ENCODE measurements around the gene QSOX2.

The QSOX2 gene

DNA sequence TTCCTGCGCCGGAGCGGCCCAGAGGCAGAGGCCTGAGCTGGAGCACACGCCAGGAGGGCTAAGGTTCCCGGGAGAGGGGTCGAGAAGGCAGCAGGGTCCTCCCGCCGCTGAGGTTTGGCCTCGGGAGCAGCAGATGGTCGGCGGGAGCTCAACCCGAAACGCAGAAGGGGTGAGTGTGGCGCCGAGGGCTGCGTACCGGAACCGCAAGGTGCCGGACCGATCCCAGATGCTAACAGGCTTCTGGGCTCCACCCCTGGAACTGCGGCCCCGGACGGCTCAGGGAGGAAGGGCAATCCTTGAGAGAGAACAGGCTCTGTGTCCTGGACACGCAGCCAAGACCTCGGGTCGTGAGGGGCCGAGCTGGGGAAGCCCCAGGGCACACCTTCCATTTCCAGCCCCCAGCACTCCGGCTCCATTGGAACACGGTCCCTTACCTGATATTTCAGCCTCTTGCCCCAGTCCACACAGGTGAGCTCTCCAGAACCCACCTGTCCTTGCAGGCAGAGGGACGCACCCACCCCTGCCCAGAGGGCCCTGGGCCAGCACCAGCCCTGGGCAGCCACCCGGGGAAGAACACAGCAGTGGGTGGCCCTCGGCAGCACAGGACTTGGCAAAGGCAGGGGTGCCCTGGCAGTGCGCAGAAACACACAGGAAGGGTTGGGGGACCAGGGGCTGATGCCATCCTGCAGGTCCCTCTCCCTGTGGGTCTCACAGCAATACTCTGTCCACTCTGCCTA is 42.0 kb downstream of the QSOX2 start:
- no peak for DNase-seq (ENCODE audit: low spot score)

- DNase-seq (ENCODE audit: low spot score), result no peak
Measured at GRCh38 chr9:136202454-136203407, 42.9 kb downstream of the QSOX2 start.

- DNase-seq (ENCODE audit: low spot score), result no peak
Measured at GRCh38 chr9:136201609-136202453, 43.8 kb downstream of the QSOX2 start.

DNA sequence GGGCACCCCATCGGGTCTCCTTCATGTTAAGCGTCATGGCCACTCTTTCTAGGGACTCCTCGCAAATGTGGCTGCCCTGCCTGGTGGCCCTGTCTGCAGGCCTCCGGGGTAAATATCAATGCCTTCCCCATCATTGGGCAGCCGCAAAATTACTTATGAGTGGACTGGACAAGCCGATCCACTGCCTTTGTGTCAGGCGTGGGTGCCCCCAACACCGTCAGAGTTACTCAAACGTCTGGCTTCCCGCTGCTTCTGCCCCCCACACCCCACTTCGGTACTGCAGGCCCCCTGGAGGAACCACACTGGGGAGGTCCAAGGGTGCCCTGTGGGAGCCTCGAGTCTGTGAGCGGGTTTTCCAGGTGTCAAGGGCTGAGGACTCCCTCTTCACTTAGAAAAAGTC is 44.4 kb downstream of the QSOX2 start:
- no peak for DNase-seq (ENCODE audit: low spot score)

GRCh38 chr9:136200424-136200823 is 45.2 kb downstream of the QSOX2 start:
- DNase-seq (ENCODE audit: low spot score), result no peak

DNA sequence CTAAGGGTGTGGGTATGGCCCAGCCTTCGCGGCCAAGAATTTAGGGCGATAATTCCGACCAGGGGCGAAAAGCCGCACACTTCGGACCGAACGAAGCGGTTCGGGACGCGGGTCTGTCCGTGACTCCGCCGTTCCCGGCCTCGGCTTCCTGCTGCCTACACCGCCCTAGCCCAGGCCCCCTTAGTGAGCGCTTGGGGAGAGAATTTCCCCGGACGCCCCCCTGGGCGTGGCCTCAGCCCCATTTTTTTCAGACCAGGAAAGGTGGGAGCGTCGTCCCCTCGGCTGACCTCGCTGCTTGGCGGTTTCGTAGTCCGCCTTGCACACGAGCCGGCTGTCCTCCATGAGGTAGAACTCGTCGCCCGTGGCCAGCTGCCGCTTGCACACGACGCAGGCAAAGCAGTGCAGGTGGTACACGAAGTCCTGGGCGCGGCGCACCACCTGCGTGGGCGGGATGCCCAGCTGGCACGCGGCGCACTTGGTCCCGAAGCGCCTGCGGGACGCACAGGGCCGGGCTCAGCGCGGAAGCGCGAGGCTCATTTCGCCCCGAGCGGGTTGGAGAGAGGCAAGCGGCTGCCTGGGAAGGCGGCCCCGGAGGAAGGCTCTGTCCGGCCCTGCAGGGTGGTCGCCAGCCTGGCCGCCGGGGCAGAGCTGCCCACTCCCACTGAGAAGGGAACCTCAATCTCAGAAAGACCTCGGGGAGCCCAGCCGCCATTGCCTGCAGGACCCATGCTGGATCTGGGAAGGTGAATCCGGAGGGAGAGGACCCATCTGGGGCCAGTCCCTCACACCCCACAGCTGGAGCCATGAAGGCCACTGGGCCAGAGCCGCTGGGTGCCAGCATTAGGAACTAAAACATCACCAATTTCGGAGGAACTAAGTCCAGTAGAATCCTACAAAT is 46.0 kb downstream of the QSOX2 start:
- no peak for DNase-seq (ENCODE audit: low spot score)

DNA sequence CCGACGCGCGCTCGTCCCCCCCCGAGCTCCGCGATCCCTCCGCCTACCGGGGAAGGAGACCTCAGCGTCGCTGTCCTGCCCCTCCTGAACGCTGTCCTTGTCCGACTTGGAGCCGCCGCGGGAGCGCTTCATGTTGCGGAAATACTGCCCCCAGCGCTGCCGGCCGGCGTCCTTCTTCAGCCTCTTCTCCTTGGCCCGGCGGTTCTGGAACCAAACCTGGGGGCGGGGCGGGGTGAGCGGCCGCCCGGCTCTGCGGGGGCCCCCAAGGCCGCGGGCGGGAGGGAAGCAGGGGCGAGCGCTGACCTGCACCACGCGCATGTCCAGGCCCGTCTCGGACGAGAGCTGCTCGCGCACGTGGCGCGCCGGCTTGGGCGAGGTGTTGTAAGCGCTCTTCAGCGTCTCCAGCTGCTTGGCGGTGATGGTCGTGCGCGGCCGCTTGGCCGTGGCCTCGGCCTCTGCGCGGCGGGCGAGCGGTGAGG is 47.0 kb downstream of the QSOX2 start:
- DNase-seq (ENCODE audit: low spot score), result no peak

- no peak for DNase-seq (ENCODE audit: low spot score)
Measured at GRCh38 chr9:136197930-136198604, 47.5 kb downstream of the QSOX2 start.

DNA sequence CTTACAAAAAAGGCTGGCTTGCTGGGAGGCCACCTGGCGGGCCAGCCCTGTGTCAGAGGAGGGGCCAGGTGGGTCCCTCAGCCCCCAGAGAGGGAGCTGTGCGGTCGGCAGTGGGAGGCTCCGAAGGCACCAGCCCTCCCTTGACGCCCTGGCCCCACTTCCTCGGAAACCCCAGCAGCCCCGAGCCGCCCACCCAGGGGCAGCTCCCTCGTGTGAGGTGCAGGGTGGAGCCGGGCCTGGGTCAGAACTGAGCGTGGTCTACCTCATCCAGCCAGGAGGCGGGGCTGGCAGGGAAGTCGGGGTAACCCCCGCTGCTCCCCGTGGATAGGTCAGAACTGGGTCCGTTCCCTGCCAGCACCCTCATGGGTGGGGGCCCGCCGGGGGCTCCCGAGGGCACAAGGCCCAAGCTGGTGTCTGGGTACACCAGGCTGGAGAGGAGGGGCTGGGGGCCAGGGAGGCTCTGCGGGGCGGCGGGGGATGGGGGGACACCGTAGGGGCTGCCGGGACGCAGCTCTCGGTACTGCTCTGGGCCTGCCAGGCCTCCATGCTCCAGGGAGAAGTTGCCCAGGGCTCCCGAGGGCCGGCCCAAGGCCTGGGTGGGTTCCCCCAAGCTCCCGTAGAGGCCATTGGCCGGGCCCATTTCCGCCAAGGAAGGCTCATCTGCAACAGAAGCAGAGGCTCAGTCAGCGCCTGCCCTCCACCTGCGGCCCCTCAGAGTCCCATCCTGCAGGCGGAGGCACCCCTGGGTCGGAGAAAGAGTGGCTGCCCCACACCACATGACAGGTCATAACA is 48.3 kb downstream of the QSOX2 start:
- no peak for DNase-seq (ENCODE audit: low spot score)

- DNase-seq (ENCODE audit: low spot score), result no peak
Measured at GRCh38 chr9:136196404-136197083, 49.1 kb downstream of the QSOX2 start.

- DNase-seq (ENCODE audit: low spot score), result no peak
Measured at GRCh38 chr9:136194540-136194939, 51.1 kb downstream of the QSOX2 start.

DNA sequence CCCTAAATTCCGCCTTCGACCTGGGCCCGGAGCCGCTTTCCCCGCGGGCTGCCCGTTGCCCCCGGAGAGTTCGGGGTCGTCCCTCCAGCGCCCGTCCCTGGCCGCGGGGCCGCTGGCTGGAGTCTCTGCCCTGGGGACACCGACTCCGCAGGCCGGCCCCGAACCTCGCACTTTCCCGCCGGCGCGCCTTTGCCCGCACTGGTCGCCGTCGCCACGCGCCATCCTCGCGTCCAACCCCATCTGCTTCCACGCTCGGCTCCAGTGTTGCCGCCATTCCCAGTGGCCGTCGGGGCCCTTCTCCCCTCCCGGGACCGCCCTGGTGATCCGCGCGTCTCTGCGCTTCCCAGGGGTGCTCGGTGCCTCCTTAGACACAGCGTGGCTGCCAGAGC is 51.7 kb downstream of the QSOX2 start:
- DNase-seq (ENCODE audit: low spot score), result no peak

GRCh38 chr9:136193127-136193890 is 52.3 kb downstream of the QSOX2 start:
- DNase-seq (ENCODE audit: low spot score), result no peak

- DNase-seq (ENCODE audit: low spot score), result no peak
Measured at GRCh38 chr9:136192289-136193126, 53.1 kb downstream of the QSOX2 start.

- DNase-seq (ENCODE audit: low spot score), result no peak
Measured at GRCh38 chr9:136191960-136192286, 53.7 kb downstream of the QSOX2 start.

- DNase-seq (ENCODE audit: low spot score), result no peak
Measured at GRCh38 chr9:136191099-136191959, 54.3 kb downstream of the QSOX2 start.

- DNase-seq (ENCODE audit: low spot score), result no peak
Measured at GRCh38 chr9:136190656-136191055, 55.0 kb downstream of the QSOX2 start.

Measured in LoVo (cell line).